ENCODE data around the gene LSM8.

GRCh38 chr7:118202061-118202460 lies 18.1 kb downstream of the LSM8 start:
- no peak for TF ChIP-seq CTCF (IDR thresholded peaks at IDR 0.05; ENCODE audit: control extremely low read depth in 1 of 3, insufficient read depth in 1 of 3, low read depth in 1 of 3, low read length in 3 of 3)
- TF ChIP-seq SIN3A (conservative IDR thresholded peaks at IDR 0.05 in 1 of 2, IDR thresholded peaks at IDR 0.05 in 1 of 2; ENCODE audit: low read depth in 1 of 2, low read length in 2 of 2), result no peak
- no peak for TF ChIP-seq HDAC2 (IDR thresholded peaks at IDR 0.05; ENCODE audit: borderline replicate concordance in 1 of 2, low read depth in 2 of 2, low read length in 2 of 2)
- TF ChIP-seq CBX8 (IDR thresholded peaks at IDR 0.05; ENCODE audit: borderline replicate concordance, low read depth, low read length), result no peak
- TF ChIP-seq RNF2 (IDR thresholded peaks at IDR 0.05; ENCODE audit: borderline replicate concordance, low read depth, low read length, missing control alignments, poor library complexity, severe bottlenecking), result no peak
- TF ChIP-seq RXRA (IDR thresholded peaks at IDR 0.05; ENCODE audit: insufficient read depth, low read depth, low read length), result no peak
- TF ChIP-seq CHD1 (IDR thresholded peaks at IDR 0.05; ENCODE audit: low read depth, low read length), result no peak
- no peak for TF ChIP-seq KDM5A (IDR thresholded peaks at IDR 0.05; ENCODE audit: low read length)
- no peak for TF ChIP-seq TAF1 (IDR thresholded peaks at IDR 0.05; ENCODE audit: low read depth, low read length)

All from H1 (cell line).